ENCODE measurements around the gene ENPP1.
A peak's percentile ranks its signal among the peaks of the same experiment; 100 is the strongest.
"Not testable (repeated sequence)": the region's sequence is repeated elsewhere in the genome, so short reads cannot be mapped to it uniquely, and the experiment has no call there.

ENPP1 gene

DNA sequence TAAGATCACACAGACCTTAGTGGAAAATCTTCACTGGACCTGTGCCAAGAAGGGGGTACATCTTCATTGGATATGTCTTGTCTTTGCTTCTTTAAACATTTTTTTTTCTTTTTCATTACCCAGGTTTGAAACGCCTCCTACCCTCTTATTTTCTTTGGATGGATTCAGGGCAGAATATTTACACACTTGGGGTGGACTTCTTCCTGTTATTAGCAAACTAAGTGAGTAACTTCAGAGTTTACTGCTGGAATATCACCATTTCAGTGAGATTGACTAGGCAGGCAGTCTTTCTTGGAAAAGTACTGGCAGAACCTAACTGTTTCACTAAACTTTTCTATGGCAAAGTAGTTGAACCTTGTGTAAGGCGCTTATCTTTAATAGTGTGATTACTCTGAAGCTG, 47.0 kb downstream of the ENPP1 start:
- DNase-seq (ENCODE audit: low read depth): no peak
- TF ChIP-seq, protein P1, sequence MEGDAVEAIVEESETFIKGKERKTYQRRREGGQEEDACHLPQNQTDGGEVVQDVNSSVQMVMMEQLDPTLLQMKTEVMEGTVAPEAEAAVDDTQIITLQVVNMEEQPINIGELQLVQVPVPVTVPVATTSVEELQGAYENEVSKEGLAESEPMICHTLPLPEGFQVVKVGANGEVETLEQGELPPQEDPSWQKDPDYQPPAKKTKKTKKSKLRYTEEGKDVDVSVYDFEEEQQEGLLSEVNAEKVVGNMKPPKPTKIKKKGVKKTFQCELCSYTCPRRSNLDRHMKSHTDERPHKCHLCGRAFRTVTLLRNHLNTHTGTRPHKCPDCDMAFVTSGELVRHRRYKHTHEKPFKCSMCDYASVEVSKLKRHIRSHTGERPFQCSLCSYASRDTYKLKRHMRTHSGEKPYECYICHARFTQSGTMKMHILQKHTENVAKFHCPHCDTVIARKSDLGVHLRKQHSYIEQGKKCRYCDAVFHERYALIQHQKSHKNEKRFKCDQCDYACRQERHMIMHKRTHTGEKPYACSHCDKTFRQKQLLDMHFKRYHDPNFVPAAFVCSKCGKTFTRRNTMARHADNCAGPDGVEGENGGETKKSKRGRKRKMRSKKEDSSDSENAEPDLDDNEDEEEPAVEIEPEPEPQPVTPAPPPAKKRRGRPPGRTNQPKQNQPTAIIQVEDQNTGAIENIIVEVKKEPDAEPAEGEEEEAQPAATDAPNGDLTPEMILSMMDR (IDR thresholded peaks at IDR 0.05; ENCODE audit: low read length, missing control alignments): no peak
- no peak overlapping the region for H3K4me3 ChIP-seq (replicated peaks; ENCODE audit: low read depth, low read length)

DNA sequence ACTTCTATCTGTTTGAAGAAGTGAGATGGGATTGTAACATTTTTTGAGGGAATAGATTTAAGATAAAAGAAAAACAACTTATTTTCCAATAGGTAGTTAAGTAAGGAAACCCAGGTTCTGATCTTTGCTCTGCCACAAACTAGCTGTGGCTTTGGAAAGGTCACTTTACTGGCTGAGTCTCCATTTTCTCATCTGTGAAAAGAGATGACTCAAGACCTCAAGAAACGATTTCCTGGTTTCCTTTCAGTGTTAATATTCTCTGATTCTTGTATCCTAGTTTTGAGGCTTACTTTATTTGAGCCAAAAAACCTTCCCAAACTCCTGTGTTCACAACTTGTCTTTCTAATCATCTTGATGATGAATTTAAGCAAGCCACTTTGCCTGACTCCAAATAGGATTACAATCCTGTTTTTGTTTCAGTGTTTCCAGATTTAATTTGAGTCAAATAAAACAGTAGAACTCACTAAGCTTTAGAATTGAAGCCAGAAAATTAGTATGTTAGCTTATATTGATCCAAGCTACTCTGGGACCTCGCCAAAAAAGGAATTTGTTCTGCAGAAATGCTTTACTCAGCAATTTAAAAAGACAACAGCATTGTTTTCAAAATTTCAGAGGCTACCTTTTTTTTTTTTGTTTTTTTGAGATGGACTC, 51.1 kb downstream of the ENPP1 start:
- TF ChIP-seq, protein P1 (IDR thresholded peaks at IDR 0.05; ENCODE audit: low read length, missing control alignments): no peak
- H3K4me3 ChIP-seq (replicated peaks; ENCODE audit: low read depth, low read length): no peak overlapping the region

DNA sequence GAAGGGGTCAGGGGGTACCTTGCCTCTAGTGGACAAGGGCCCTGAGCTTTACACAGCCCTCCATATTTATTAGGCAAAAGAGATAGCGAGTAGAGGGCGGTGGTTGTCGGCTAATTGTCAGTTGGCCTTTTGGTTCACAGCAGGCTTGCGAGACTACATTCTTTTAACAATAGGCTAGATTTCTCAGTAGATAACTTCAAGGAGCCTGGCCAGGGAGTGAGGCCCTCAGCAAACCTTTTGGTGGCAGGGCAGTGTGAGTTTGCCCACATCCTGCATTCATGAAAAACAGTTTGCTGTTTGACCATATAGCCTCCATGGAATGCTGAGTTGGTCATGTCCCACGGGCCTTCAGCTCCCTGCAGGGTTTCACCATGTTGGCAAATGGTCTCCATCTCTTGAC, 51.8 kb downstream of the ENPP1 start:
- not testable (repeated sequence) for DNase-seq (ENCODE audit: low read depth); H3K4me3 ChIP-seq (replicated peaks; ENCODE audit: low read depth, low read length)

More for the DNA sequence above, 51.1 kb downstream of the ENPP1 start:
- peak; percentile 16 for DNase-seq (ENCODE audit: low read depth)

DNA sequence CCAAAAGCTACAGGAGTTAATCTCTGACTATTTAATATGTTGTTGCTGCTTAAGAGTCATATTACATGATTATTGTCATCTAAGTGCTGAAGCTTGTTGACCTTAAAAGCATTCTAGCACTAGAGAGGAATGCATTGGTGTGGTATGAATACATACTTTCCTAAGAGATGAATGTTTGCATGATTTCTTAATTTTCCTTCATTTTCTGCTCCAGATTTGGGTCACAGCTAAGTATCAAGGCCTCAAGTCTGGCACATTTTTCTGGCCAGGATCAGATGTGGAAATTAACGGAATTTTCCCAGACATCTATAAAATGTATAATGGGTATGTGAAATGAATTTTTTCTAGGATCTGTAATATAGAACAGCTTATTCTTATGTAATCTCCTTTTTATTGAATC, 53.6 kb downstream of the ENPP1 start:
- TF ChIP-seq, protein P1 (IDR thresholded peaks at IDR 0.05; ENCODE audit: low read length, missing control alignments): no peak
- peak; percentile 38 for DNase-seq (ENCODE audit: low read depth)
- no peak overlapping the region for H3K4me3 ChIP-seq (replicated peaks; ENCODE audit: low read depth, low read length)

DNA sequence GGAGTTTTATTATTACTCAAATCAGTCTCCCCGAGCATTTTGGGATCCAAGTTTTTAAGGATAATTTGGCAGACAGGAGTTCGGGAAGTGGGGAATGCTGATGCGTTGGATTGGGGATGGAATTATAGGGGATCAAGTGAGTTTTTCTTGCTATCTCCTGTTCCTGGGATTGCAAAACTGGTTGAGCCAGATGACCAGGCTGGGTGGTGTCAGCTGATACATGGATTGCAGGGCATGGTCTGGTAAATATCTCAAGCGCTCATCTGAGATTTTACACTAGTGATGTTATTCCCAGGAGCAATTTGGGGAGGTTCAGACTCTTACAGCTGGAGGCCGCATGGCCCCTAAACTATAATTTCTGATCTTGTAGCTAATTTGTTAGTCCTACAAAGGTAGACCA, 54.7 kb downstream of the ENPP1 start:
- no peak for DNase-seq (ENCODE audit: low read depth)
- TF ChIP-seq, protein P1 (IDR thresholded peaks at IDR 0.05; ENCODE audit: low read length, missing control alignments): no peak
- no peak overlapping the region for H3K4me3 ChIP-seq (replicated peaks; ENCODE audit: low read depth, low read length)

DNA sequence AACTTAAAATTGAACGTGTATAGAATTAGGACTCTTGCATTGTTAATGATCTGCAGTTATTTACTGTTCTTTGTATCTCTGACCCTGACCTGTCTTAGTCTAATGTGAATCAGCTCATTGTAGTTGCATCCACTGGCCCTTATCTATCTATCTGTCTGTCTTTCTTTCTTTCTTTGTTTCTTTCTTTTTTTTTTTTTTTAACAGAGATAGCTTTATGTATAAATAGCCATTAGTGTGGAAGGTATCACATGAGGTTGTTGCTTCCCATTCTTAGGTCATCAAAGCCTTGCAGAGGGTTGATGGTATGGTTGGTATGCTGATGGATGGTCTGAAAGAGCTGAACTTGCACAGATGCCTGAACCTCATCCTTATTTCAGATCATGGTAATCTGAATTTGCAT, 59.9 kb downstream of the ENPP1 start:
- H3K4me3 ChIP-seq (replicated peaks; ENCODE audit: low read depth, low read length): no peak overlapping the region
- DNase-seq (ENCODE audit: low read depth): peak; percentile 28
- TF ChIP-seq, protein P1 (IDR thresholded peaks at IDR 0.05; ENCODE audit: low read length, missing control alignments): no peak

DNA sequence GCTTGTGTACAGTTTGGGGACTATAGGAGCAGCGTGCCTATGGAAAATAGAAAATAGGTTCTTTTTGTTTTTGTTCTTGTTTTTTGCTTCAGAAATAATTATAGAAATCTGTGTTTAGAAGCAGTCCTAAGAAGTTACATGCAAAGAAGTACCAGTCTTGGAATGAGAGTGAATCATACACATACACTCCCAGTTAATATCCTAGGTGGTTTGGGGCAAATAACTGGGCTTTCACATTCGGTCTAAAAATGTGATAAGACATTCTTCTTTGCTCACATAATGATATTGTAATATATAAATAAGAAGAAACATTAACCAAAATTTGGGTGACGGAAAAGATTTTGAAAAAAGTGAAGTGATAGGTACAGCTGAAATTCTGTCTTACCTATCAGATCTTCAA, 61.0 kb downstream of the ENPP1 start:
- no peak overlapping the region for H3K4me3 ChIP-seq (replicated peaks; ENCODE audit: low read depth, low read length)
- DNase-seq (ENCODE audit: low read depth): no peak
- TF ChIP-seq, protein P1 (IDR thresholded peaks at IDR 0.05; ENCODE audit: low read length, missing control alignments): no peak

Measured in fibroblast of pulmonary artery (primary cell).